ENCODE data around the gene SLC8A2.

Gene SLC8A2

DNA sequence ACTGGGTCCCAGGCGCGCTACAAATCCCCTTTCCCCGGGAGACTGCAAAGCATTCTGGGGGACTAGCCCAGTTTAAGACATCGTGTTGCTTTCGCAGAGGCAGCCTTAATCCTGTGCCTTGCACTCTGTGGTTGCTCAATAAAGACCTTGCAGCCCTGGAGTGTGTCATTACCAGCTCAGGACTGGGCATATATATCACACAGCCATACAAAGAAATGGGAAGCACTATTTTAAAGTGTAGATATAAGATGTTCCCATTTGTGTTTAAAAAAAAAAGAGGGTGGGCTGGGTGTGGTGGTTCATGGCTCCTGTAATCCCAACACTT is 32.1 kb upstream of the SLC8A2 start:
- no peak for DNase-seq (ENCODE audit: low spot score)

DNA sequence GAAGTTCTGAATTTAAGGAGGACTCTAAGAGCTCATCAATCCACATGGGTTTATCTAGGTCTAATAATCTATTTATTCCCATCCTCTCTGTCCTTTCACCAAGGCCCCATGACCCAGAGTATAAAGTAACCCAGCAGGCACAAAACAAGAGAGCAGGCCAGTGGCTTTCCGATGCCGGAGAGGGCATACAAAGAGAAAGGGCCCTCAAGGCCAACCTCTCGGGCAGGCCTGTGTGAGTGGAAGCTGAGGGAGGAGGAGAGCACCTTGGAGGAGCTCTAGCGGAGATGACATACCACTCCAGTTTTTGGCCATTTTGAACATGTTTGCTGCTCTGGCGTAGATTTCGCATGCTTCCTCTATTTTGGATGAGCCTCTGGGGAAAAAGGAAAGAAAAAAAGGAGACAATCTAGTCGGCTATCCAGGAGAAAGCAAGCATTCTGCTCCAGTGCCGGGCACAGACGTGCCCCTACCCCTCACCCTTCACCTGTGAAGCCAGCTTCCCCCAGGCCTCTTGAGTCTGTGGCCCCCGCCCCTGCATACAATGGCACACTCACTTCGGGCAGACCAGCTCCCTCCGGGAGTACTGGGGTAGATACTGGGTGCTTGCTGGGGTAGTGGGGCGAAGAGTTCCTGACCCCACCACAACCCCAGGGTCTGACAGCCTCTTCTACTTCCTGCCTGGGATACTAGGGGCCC is 31.6 kb upstream of the SLC8A2 start:
- DNase-seq (ENCODE audit: low spot score) = no peak

DNA sequence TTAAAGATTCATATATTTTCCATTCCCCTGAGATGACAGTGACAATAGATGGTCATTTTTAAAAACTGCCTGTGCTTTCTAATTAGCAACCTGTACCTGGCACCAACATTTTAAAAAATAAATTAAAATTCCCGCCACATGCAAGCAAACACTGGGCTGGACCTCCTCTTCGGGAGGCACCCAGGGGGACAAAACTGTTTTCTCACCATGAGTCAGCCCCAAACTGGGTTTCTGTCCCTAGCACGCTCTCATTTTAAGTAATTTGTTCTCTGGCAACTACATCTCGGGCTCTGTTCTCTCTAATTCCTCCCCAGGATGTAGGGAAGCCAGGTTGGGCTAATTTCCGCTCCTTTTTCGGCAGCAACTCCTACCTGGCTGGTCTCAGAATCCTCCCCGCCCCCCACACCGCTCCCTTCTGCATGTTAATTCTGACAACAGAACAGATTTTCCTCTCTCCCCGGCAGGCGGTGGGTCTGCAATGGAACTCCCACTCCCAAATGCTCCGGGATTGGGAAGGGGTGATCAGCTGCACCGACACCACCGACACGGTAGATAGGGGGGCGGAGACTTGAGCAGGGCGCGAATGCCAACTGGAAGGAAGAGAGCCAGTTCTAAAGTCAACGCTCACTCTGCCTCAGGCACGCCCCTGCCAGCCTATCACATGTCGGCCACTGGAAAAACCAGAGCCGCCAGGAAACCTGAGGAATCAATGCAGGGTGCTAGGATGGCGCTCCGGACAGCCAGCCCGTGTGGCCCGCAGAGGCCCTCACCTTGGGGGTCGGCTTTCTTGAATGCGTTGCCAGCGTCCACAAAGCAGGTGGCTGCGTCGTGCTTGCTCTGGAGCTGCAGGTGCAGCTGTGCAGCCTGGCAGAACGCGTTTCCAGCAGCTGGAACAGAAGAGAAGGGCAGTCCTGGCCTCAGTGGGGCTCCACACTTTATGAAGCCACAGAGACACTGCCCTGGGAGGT is 28.5 kb upstream of the SLC8A2 start:
- peak; percentile 94 for DNase-seq (ENCODE audit: low spot score)

DNA sequence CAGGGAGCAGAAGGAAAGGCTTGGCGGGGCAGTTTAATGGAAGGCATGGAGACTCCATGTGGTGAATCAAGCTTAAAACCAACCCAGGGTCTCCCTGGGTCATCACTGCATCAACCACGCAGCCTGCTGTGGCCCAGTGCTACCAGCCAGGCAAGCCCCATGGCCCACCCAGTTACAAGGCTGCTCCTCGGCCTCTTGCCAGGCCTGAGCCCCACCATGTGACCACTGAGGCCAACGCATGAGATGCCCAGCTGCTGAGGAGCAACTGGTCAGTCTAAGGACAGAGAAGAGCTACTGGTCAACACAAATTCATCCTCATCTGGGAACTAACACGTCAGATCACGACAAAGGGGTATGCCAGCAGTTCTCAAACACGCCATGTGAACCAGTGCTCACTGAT is 27.7 kb upstream of the SLC8A2 start:
- DNase-seq (ENCODE audit: low spot score) = no peak

DNA sequence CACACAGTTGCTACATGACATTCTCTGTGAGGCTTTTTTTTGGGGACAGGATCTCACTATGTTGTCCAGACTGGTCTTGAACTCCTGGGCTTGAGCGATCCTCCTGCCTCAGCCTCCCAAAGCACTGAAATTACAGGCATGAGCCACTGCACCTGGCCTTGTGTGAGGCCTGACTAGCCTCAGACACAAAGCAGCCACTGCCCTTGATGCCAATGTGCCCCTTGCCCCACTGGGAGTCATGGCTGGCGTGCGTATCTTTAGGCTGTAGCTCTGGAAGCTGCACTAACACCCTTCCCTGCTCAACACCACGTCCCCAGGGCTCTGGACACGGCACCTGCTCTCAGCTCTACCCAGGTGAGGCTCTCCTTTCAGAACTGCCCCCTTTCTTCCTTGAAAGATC is 26.9 kb upstream of the SLC8A2 start:
- no peak for DNase-seq (ENCODE audit: low spot score)

DNA sequence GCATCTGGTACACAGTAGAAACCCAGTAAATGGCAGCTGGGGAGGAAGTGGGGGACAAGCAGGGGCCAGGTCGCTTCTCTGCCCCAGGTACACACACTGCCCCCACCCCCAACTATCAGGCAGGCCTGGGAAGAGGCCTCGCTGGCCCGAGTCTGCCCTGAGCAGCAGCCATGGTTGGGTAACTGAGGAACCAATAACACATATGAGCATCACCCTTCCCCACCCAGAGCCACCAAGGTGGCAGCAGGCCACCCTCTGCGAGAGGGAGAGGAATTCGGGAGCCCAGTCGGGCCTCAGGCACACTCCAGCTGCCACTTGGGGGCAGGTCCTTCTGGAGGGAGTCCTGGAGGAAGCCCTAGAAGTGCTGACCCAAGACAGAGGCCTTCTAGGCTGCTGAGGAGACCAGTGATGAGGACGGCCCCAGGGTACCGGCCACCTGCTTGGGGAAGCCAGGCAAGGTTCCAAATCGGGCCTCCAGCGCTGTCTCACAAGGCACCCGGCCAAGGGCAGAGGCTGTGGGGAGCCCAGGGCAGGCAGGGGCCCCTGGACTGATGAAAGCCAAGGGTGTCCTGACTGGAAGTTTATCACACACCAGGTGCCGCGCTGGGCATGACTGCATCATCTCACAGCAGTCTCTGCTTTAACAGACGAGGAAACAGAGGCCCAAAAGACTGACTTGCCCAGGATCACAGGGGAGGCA is 26.3 kb upstream of the SLC8A2 start:
- DNase-seq (ENCODE audit: low spot score) = no peak

DNA sequence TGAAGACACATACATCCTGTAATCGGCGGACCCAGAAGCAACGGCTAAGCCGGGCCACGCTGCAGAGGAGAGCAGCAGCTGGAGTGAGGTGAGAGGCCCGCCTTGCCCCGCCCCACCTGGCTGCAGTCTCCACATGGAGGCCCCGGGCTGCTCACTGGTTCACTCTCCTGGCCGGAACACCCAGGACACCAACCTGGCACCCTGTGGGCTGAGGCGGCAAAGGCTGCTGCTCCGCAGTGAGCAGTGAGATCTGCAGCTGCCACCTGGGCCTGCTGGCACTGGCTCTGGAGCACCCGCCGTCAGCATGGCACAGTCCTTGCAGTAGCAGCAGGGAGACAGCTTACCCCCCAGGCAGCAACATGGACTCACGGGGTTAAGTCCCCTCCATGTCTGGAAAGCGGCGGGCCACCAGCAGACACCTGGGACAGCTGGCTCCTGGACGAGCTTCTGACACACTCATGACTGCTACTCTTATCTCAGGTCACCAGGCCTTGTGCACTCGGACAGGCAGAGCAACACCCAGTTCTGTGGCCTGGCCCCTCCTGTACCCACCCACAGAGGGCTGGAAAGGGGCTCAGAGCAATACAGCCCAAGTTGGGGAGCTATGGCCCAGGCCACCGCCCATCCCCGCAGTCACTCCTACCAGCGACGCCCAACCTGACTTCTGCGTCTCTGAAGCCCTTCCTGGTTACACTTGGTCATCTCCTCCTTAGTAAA is 25.5 kb upstream of the SLC8A2 start:
- peak; percentile 45 for DNase-seq (ENCODE audit: low spot score)

DNA sequence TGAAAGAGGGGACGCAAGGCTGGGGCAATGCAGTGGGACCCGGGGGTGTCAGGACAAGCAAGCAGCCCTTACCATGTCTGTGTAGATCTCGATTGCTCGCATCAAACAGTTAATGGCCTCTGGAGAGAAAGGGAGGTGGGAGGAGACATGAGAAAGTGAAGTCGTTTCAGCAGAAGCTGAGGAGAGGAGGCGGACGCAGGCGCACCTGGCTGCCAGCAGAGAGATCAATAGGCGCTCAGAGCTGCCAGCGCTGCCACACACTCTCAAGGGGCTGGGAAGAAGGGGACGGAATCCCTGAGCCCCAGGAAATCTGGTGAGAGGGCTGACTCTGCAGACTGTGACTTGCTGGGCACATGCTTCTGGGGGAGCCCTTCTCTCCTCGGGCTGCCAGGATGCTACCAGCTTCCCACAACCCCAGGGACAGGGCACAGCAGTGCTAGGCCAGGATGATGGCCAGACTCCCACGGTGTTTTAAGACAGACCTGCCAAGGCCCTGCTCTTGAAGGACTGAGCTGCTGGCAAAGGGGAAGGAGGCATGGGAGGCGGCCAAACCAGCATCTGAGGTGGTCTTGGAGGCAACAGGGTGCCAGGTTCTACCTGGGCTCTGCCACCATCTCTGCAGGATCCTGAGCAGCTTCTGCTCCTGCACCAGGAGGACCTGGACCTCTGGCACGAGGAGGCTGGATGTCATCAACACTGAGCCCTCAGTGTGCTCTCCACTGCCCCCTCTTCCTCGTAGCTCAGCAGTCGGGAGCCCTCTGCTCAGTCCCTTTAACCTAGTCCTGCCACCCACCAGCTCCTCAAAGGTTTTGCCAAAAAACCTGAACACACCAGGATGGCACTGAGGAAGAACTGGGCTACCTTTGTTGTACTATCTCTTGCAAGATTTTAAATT is 24.0 kb upstream of the SLC8A2 start:
- peak; percentile 72 for DNase-seq (ENCODE audit: low spot score)

DNA sequence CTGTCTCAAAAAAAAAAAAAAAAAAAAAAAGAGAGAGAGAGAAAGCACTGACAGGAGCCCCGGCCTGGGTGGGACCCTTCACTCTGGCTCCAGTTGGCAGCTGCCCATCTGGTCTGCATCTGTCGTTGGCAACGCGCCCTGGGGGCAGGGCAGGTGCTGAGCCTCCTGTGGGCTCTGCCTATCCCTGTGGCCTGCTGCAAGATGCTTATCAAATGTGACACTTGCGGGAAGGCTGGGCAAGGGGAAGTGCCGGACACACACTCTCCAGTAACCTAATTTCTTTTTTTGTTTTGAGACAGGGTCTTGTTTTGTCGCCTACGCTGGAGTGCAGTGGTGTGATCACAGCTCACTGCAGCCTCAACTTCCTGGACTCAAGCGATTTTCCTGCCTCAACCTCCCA is 23.0 kb upstream of the SLC8A2 start:
- DNase-seq (ENCODE audit: low spot score) = no peak

DNA sequence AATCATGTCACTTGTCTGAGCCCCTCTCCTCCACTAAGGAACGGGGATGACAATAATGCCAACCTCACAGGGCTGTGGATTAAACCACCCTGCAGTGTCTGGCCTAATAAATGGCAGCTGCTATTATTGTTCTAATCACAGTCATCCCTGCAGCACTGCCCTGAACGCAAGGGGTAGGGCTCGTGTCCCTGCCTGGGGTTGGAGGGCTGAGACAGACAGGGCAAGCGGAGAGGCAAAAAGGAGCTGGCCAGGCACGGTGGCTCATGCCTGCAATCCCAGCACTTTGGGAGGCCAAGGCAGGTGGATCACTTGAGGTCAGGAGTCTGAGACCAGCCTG is 22.5 kb upstream of the SLC8A2 start:
- DNase-seq (ENCODE audit: low spot score) = no peak

DNA sequence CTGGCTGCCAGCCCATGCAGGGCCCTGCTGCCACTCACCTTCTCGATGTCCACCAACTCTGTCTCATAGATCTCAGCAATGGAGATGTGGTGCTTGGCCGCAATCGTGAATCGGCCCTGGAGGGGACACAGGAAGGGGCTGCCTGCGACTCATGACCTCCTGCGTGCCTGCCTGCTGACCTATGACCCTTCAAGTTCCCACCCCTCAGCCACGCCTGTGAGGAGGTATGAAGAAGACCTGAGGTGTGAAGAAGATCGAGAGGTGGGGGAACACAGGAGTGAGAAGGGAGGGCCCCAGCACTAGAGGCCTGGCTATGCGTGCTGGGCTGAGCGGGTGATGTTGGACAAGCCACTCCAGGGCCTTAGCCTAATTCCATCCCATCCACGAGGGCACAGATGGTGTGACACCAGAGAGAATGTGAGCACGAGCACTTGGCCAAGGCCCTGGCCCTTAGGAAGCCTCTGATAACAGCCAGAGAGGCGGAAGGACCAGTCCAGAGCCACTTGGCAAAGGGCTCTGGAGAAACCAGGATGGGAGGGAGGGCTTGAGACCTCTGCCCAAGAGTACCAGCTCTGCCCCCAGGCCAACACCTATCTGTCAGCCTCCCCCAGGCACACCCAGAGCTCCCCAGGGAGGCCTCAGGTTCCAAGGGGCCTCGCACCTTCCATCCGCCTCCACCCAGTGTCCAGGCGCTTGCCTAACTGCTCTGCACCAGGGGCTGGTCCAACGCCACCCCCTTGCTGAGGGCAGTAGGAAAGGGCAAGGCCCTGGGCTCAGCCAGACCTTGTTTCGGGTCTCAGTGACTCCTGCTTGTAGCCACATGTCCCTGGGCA is 21.9 kb upstream of the SLC8A2 start:
- peak; percentile 96 for DNase-seq (ENCODE audit: low spot score)

DNA sequence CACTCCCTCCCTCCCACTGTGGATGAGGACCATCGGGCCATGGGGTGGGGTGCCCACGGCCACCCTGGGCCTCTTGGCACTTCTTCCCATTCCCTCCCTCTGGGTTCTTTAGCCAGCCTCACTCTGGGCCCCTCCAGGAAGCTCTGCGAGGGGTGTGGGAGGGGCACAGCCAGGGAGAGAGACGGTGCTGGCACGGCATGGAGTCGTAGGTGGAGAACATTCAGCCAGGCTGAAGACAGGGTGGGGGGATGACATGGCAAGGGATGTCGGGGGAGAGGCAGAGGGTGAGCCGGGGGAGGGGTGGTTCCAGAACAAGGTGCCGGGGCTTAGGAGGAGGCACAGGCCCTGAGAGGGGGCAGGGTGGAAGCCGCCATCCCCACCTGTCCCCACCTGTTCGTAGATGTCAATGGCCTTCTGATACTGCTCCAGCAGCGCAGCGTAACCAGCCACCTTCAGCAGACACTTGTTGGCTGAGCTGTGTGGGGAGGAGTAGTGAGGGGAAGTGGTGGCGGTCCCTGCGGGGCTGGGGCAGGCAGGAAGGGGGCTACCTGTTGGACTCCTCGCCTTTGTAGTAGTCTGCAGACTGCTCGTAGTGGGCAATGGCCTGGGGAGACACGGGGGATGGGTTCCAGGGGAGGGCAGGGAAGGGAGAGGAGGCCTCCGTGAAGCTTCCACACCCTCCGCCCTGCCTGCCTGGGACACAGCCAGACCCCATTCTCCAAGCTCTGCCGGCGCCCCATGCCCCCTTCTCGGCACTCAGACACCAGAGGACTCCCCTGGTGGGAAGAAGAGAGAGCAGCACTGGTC is 21.1 kb upstream of the SLC8A2 start:
- DNase-seq (ENCODE audit: low spot score) = no peak

DNA sequence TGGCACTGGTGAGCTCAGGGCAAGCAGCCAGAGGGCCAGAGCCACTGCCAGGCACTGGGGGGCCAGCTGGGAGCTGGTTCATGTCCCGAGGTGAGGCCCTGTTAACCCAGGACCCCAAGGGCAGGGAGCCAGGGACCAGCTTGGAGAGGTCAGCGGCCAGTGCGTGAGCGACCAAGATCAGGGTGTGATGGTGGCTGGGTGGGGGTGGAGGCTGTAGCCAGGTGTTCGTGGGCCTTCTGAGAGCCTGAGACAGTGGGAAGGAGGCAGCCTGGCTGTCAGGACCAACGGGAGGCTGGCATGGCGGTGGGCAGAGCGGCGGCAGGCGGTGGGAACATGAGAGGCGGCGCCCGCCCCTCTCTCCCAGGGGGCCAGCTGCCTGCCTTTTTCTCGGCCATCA is 20.4 kb upstream of the SLC8A2 start:
- DNase-seq (ENCODE audit: low spot score) = no peak

DNA sequence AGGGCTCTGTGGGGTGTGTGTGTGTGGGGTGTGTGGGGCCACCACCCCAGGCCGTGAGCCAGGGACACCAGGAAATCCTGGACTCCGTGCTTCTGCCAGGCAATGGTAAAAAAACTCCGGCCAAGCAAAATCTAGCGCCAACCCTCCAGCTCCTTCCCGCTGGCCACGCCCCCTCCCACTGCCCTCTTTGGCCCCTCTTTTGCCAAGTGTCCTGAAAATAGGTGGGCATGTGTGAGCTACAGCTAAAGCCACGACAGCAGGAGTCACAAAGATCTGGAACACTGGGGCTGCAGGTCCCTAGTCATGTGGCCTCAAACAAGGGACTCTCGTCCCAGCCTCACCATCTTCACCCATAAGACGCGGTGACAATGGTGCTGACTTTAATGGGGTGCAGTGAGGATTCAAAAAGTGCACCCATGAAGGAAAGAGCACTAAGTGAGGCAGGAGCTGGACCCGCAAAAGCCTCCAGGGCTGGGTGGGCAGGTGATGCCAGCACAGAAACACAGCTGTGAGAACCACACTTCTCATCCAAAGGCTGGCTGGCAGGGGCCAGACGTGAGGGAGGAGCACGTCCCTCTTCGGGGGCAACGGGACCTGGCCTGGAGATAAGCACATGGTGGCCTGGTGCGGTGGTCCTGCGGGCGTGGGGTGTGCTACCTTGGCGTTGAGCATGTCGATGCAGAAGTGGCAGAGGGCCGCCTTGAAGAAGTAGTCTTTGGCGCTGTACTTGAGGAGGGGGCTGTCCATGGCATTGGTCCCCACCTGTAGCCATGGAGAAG is 19.9 kb upstream of the SLC8A2 start:
- DNase-seq (ENCODE audit: low spot score) = no peak

DNA sequence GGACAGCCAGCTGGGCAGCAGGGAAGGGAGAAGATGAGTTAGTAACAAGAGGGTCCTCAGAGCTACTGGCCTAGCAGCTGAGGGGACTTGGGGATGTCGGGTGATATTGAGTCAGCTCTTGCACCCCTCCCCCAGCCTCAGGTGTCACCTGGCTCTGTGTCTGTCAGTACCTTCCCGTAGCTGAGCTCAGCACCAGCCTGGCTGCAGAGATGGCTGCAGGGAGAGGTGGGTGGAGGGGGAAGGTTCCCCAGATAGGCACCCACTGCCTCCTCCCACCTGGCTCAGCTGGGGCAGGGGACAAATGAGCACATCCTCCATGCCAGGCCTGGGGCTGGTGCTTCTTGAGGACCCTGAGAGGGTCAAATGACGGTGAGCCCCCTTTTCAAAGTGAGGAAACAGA is 19.2 kb upstream of the SLC8A2 start:
- no peak for DNase-seq (ENCODE audit: low spot score)

DNA sequence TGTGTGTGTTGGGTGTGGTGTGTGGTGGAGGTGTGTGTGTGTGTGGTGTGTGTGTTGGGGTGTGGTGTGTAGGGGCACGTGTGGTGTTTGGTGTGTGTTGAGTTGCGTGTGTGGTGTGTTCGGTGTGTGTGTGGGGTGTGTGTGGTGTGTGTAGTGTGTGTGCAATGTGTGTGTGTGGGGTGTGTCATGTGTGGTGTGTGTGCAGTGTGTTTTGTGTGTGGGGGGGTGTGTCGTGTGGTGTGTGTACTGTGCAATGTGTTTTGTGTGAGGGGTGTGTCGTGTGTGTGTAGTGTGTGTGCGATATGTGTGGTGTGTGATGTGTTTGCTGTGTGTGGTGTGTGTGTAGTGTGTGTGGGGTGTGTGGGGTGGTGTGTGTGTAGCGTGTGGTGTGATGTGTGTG is 18.3 kb upstream of the SLC8A2 start:
- DNase-seq (ENCODE audit: low spot score) = no peak

DNA sequence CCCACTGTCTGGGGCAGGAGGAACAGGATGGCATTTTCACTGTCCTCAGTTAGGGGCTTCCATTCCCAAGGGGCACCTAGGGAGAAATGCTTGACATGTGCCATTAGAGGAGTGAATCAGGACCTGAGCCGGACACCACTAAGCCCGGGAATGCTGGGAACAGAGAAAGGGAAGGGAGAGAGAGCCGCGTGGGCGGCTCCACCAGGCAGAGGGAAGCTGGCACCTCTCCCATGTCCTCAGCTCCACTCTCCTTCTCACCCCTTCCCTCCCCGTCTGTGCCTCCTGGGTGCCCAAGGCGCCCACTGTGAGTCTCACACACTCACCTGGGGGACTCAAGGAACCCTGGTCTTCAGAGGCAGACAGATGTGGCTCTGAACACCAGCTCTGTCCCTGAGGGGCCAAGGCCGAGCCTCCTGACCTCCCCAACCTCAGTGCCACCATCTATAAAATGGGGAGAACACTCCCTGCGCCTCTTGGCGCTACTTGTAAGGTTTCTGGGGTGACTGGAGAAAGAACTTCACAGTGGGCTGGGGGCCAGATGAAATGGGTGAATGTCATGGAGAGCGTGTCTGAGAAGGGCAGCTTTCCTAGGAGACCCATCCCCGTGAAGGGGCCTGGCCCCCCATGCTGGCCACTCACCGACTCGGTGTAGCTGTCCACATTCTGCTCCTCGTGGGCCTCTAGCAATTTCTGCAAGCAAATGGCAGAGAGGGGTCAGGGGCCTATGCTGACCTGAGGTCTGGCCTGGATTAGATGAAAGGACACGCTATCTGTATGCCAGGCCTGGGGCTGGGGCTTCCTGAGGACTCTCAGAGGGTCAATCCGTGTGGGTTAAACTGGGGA is 17.6 kb upstream of the SLC8A2 start:
- no peak for DNase-seq (ENCODE audit: low spot score)
